ENCODE results near the gene PKP1.
A peak's percentile ranks its signal among the peaks of the same experiment; 100 is the strongest.

The PKP1 gene

DNA sequence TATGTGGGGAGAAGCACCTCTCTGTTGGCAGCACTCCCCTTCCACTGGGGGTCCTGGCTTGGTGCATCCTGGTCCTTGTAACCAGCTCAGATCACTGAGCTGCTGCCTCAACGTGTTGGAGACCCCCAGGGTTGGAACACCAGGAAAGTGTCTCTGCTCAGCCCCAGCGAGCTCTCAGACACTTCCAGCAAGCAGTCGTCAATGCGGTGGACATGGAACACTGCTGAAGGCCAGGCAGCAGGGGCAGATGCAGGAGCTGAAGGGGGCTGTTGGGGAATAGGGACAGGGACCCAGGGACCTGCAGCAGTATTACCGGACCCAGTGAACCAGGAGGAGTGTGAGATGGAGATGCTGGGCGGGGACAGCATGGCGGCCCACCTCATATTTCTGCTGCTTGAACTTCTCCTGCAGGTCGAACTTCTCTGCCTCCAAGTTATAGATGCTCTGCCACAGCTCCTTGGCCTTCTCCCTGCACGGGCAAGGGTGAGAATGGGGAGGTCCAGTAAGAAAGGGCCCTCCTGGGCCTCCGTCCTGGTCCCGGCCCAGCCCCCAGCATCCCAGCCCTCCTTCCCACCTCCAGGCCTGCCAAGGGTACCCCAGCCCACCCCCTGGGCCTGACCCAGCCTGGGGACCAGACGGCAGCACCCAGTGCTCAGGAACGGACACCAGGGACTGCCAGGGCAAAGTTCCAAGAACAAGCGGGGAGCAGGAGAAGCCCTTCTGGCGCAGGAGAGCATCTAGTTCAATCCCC is 77.8 kb downstream of the PKP1 start:
- Histone ChIP-seq H3K9ac (no peak overlapping the region), H3K4me2 (no peak overlapping the region), H2AFZ (ENCODE audit: low read depth) (no peak overlapping the region)

DNA sequence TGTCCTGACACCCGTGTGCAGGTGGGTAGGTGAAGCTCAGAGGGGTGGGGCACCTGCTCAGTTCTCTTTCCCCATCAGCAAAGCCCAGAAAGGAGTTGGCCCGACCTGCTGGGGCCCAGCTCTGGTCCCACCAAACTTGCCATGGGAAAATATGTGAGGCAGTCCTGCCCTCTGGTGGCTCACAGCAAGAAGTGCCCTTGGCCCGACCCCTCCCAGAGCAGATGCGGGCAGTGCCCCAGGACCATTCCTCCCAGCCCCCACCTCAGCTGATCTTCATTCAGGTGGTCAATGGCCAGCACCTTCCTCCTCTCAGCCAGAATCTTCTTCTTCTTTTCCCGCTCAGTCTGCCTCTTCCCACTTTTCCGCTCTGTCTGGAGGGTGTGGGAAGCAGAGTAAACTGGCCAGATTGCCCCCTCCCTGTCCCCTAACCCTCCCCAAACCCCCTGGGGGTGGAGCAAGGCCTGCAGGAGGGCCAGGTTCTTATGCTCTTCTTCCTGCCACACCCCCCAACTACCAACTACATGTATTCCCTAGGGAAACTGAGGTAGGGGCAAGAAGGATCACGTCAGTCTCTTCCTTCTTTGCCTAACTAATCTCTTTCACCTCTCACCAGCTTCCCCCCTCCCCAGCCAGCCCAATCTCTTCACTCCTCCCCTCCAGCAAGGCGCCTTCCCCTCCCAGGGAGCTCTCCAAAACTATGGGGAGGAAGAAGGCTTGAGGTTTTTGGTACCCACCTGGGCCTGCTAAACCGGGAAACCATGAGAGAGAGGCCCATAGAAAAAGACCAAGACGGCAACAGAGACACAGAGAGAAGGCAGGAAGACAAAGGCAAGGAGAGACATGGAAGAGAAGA is 78.6 kb downstream of the PKP1 start:
- Histone ChIP-seq H3K79me2 (ENCODE audit: insufficient read depth, low read depth) (no peaks in the 10 kb centered on the region), H3K27me3 (ENCODE audit: insufficient read depth, low read depth) (peaks cover 34% of the 10 kb centered on the region), H3K27ac (no peak overlapping the region), H4K20me1 (ENCODE audit: insufficient read depth) (no peaks in the 10 kb centered on the region), H2AFZ (ENCODE audit: low read depth) (no peak overlapping the region), H3K36me3 (ENCODE audit: insufficient read depth) (no peaks in the 10 kb centered on the region), H3K9ac (no peak overlapping the region), H3K4me1 (ENCODE audit: low read depth, poor library complexity, severe bottlenecking) (no peaks in the 10 kb centered on the region), H3K4me3 (IDR thresholded peaks at IDR 0.05; ENCODE audit: insufficient read depth, low read depth, low read length) (no peak overlapping the region), H3K4me2 (no peak overlapping the region)
- TF ChIP-seq, protein P1, sequence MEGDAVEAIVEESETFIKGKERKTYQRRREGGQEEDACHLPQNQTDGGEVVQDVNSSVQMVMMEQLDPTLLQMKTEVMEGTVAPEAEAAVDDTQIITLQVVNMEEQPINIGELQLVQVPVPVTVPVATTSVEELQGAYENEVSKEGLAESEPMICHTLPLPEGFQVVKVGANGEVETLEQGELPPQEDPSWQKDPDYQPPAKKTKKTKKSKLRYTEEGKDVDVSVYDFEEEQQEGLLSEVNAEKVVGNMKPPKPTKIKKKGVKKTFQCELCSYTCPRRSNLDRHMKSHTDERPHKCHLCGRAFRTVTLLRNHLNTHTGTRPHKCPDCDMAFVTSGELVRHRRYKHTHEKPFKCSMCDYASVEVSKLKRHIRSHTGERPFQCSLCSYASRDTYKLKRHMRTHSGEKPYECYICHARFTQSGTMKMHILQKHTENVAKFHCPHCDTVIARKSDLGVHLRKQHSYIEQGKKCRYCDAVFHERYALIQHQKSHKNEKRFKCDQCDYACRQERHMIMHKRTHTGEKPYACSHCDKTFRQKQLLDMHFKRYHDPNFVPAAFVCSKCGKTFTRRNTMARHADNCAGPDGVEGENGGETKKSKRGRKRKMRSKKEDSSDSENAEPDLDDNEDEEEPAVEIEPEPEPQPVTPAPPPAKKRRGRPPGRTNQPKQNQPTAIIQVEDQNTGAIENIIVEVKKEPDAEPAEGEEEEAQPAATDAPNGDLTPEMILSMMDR (conservative IDR thresholded peaks at IDR 0.05; ENCODE audit: low read depth, low read length) = peak; percentile 98

More for the DNA sequence above, 77.8 kb downstream of the PKP1 start:
- no peaks in the 10 kb centered on the region for H3K36me3 ChIP-seq (ENCODE audit: insufficient read depth)
- H4K20me1 ChIP-seq (ENCODE audit: insufficient read depth) = no peaks in the 10 kb centered on the region
- no peaks in the 10 kb centered on the region for H3K4me1 ChIP-seq (ENCODE audit: low read depth, poor library complexity, severe bottlenecking)
- no peak overlapping the region for H3K27ac ChIP-seq
- no peak overlapping the region for H3K4me3 ChIP-seq (IDR thresholded peaks at IDR 0.05; ENCODE audit: insufficient read depth, low read depth, low read length)
- peaks cover 26% of the 10 kb centered on the region for H3K27me3 ChIP-seq (ENCODE audit: insufficient read depth, low read depth)
- H3K79me2 ChIP-seq (ENCODE audit: insufficient read depth, low read depth) = no peaks in the 10 kb centered on the region
- TF ChIP-seq, protein P1 (conservative IDR thresholded peaks at IDR 0.05; ENCODE audit: low read depth, low read length) = no peak

DNA sequence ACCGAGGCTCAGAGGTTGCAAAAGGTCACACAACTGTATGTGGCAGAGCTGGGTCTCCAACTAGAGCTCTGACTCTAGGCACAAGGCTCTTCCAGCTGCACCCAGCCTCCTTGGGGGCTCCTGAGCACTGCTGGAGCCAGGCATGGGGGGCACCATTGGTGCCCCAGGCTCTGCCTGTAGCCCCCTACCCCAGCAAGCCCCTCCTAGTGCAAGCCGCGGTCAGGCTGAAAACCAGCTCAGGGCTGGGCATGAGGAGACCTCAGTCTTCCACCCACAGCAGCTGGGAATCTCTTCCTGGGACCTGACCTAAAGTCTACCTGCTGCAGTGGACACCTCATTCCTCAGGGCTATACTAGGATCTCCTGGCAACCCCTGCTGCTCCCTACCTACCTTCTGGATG is 79.6 kb downstream of the PKP1 start:
- Histone ChIP-seq H3K27me3 (ENCODE audit: insufficient read depth, low read depth) (peaks cover 44% of the 10 kb centered on the region), H3K36me3 (ENCODE audit: insufficient read depth) (no peaks in the 10 kb centered on the region), H4K20me1 (ENCODE audit: insufficient read depth) (no peaks in the 10 kb centered on the region), H3K9ac (no peak overlapping the region), H2AFZ (ENCODE audit: low read depth) (no peak overlapping the region), H3K4me1 (ENCODE audit: low read depth, poor library complexity, severe bottlenecking) (no peaks in the 10 kb centered on the region), H3K4me2 (no peak overlapping the region), H3K79me2 (ENCODE audit: insufficient read depth, low read depth) (no peaks in the 10 kb centered on the region), H3K4me3 (IDR thresholded peaks at IDR 0.05; ENCODE audit: insufficient read depth, low read depth, low read length) (no peak overlapping the region), H3K27ac (no peak overlapping the region)
- TF ChIP-seq, protein P1 (conservative IDR thresholded peaks at IDR 0.05; ENCODE audit: low read depth, low read length) = no peak

DNA sequence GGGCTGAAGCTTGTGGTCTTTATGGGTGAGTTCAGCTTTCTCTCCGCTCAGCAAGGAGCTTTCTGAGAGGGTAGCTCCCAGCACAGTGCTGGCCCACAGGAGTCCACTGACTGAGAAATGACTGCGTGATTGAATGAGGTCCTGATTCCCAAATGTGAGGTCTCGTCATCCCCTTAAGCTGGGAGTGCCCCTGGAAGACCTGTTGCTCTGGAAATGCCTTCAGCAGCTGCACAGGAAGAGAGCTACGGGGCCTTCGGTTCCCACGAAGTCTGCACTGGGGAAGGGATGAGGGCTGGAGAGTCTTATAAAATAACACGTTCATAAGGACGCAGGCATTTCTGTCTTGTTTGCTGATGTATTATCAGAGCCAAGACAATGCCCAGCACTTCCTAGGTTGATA is 80.2 kb downstream of the PKP1 start:
- Histone ChIP-seq H3K36me3 (ENCODE audit: insufficient read depth) (no peaks in the 10 kb centered on the region), H2AFZ (ENCODE audit: low read depth) (no peak overlapping the region), H3K27me3 (ENCODE audit: insufficient read depth, low read depth) (peaks cover 49% of the 10 kb centered on the region), H3K9ac (no peak overlapping the region), H3K79me2 (ENCODE audit: insufficient read depth, low read depth) (no peaks in the 10 kb centered on the region), H3K27ac (no peak overlapping the region), H3K4me1 (ENCODE audit: low read depth, poor library complexity, severe bottlenecking) (no peaks in the 10 kb centered on the region), H3K4me3 (IDR thresholded peaks at IDR 0.05; ENCODE audit: insufficient read depth, low read depth, low read length) (no peak overlapping the region), H4K20me1 (ENCODE audit: insufficient read depth) (no peaks in the 10 kb centered on the region), H3K4me2 (no peak overlapping the region)
- TF ChIP-seq, protein P1 (conservative IDR thresholded peaks at IDR 0.05; ENCODE audit: low read depth, low read length) = no peak

Data from KMS-11 (cell line).